HG02588 (cell line): ENCODE data around the gene CCDC196.
"Not testable (repeated sequence)": the region's sequence is repeated elsewhere in the genome, so short reads cannot be mapped to it uniquely, and the experiment has no call there.

ENCODE experiments used
- ATAC-seq: cut with Tn5 transposase; IDR thresholded peaks from one replicate; pipeline ENCODE4 v1.9.1; 2021; ENCODE audit warnings: mild to moderate bottlenecking, moderate library complexity; ENCODE audit not compliant: unreplicated experiment

The CCDC196 gene

GRCh38 chr14:66495218-66496098, 9.3 kb downstream of the CCDC196 start:
- peak; percentile 69 for ATAC-seq

- no peak for ATAC-seq
These were observed 10.1 kb downstream of the CCDC196 start for GRCh38 chr14:66496188-66496807.

- no peak for ATAC-seq
These were observed 10.7 kb downstream of the CCDC196 start for GRCh38 chr14:66496911-66497310.

GRCh38 chr14:66498311-66498710, 12.1 kb downstream of the CCDC196 start:
- no peak for ATAC-seq

- no peak for ATAC-seq
These were observed 15.4 kb downstream of the CCDC196 start for GRCh38 chr14:66501592-66501991.

- ATAC-seq = not testable (repeated sequence)
These were observed 16.7 kb downstream of the CCDC196 start for GRCh38 chr14:66502836-66503235.

- ATAC-seq = no peak
These were observed 17.4 kb downstream of the CCDC196 start for GRCh38 chr14:66503532-66503931.

GRCh38 chr14:66507181-66507721, 21.1 kb downstream of the CCDC196 start:
- ATAC-seq = peak; percentile 6

- ATAC-seq = peak; percentile 83
These were observed 21.8 kb downstream of the CCDC196 start, which contains the start of gene GPHN for GRCh38 chr14:66507722-66508546. GPHN (plus strand) TSS chr14:66508147.

- no peak for ATAC-seq
These were observed 22.3 kb downstream of the CCDC196 start for GRCh38 chr14:66508547-66508845.

- peak; percentile 40 for ATAC-seq
These were observed 22.9 kb downstream of the CCDC196 start for GRCh38 chr14:66508846-66509621.

- ATAC-seq = no peak
These were observed 23.7 kb downstream of the CCDC196 start for GRCh38 chr14:66509874-66510273.

GRCh38 chr14:66511849-66512248, 25.7 kb downstream of the CCDC196 start:
- ATAC-seq = no peak

GRCh38 chr14:66514213-66514612, 28.0 kb downstream of the CCDC196 start:
- no peak for ATAC-seq

GRCh38 chr14:66530526-66530925, 44.4 kb downstream of the CCDC196 start:
- no peak for ATAC-seq

GRCh38 chr14:66539034-66539433, 52.9 kb downstream of the CCDC196 start:
- no peak for ATAC-seq

- ATAC-seq = no peak
These were observed 53.9 kb downstream of the CCDC196 start for GRCh38 chr14:66540038-66540437.

- no peak for ATAC-seq
These were observed 55.5 kb downstream of the CCDC196 start for GRCh38 chr14:66541627-66542026.

GRCh38 chr14:66543996-66544395, 57.8 kb downstream of the CCDC196 start:
- no peak for ATAC-seq

GRCh38 chr14:66545191-66545590, 59.0 kb downstream of the CCDC196 start:
- ATAC-seq = not testable (repeated sequence)
